HL-60 (cell line): ENCODE measurements around the gene SPINK9.
A peak's percentile ranks its signal among the peaks of the same experiment; 100 is the strongest.

Experiments
- DNase-seq, 2 experiments: peaks; one replicate each; pipeline ENCODE4 v3.0.0-alpha.2; 2010 to 2020; ENCODE audit warnings: low read depth in 1 of 2, low spot score in 1 of 2
- H3K27ac ChIP-seq: fragments of 250-450 bp; sonication (Bioruptor Pico); replicated peaks from 2 replicates; pipeline ENCODE4 v1.5.1; 2020; ENCODE audit warnings: mild to moderate bottlenecking, moderate library complexity
- H3K27me3 ChIP-seq: fragments of 250-450 bp; sonication (Bioruptor Pico); 2 replicates; pipeline ENCODE4 v1.5.1; 2021; ENCODE audit warnings: mild to moderate bottlenecking, moderate library complexity; ENCODE audit not compliant: insufficient read depth, poor library complexity, severe bottlenecking
- H3K4me3 ChIP-seq: replicated peaks from 2 replicates; pipeline ENCODE4 v1.5.1; 2011; ENCODE audit warnings: mild to moderate bottlenecking, control low read depth, low read length; ENCODE audit not compliant: insufficient read depth
- CTCF ChIP-seq: IDR thresholded peaks from one replicate; pipeline ENCODE4 v1.5.1; 2011; ENCODE audit warnings: low read length, control low read depth, inconsistent platforms; ENCODE audit not compliant: insufficient read depth
- GABPA ChIP-seq: IDR thresholded peaks from 2 replicates; pipeline ENCODE4 v1.6.1; 2012; ENCODE audit warnings: low read depth
- POLR2AphosphoS5 ChIP-seq: IDR thresholded peaks from 2 replicates; pipeline ENCODE4 v1.6.1; 2012; ENCODE audit warnings: low read depth
- REST ChIP-seq: IDR thresholded peaks from 2 replicates; pipeline ENCODE4 v1.6.1; 2012; ENCODE audit warnings: low read depth; ENCODE audit not compliant: insufficient replicate concordance
- SPI1 ChIP-seq: IDR thresholded peaks from 2 replicates; pipeline ENCODE4 v1.6.1; 2012; ENCODE audit warnings: low read depth, mild to moderate bottlenecking, borderline replicate concordance

The SPINK9 gene

GRCh38 chr5:148384380-148384737, 49.0 kb downstream of the SPINK9 start:
- peak overlapping the region; percentile 93 for H3K27ac ChIP-seq
- H3K27me3 ChIP-seq = no peaks in the 10 kb centered on the region
- H3K4me3 ChIP-seq = peak overlapping the region; percentile 79
- DNase-seq = no peak
- no peak for TF ChIP-seq POLR2AphosphoS5
- TF ChIP-seq REST = no peak
- TF ChIP-seq SPI1 = no peak
- no peak for TF ChIP-seq GABPA
- TF ChIP-seq CTCF = no peak

- Histone ChIP-seq H3K4me3 (no peak overlapping the region), H3K27me3 (no peaks in the 10 kb centered on the region), H3K27ac (no peak overlapping the region)
- no peak for TF ChIP-seq SPI1
- TF ChIP-seq POLR2AphosphoS5 = no peak
- TF ChIP-seq REST = no peak
- no peak for TF ChIP-seq CTCF
- no peak for TF ChIP-seq GABPA
- DNase-seq = no peak
These were observed 49.7 kb downstream of the SPINK9 start for GRCh38 chr5:148385094-148385493.

- H3K27ac ChIP-seq = no peak overlapping the region
- H3K27me3 ChIP-seq = no peaks in the 10 kb centered on the region
- no peak for DNase-seq
- H3K4me3 ChIP-seq = no peak overlapping the region
- TF ChIP-seq GABPA (no peak), POLR2AphosphoS5 (no peak), REST (no peak)
These were observed 50.7 kb downstream of the SPINK9 start for GRCh38 chr5:148386041-148386440.

GRCh38 chr5:148387325-148387724, 52.0 kb downstream of the SPINK9 start:
- H3K27ac ChIP-seq = no peak overlapping the region
- no peaks in the 10 kb centered on the region for H3K27me3 ChIP-seq
- no peak overlapping the region for H3K4me3 ChIP-seq
- TF ChIP-seq REST (no peak), POLR2AphosphoS5 (no peak), CTCF (no peak), SPI1 (no peak), GABPA (no peak)
- DNase-seq = no peak
